ENCODE measurements around the gene ECM1. TPM values are rescaled to one million over a fixed set of nuclear protein-coding genes. Genes with fewer than 3 reads are reported as not detected.

ECM1 gene
- total RNA-seq = not detected

DNA sequence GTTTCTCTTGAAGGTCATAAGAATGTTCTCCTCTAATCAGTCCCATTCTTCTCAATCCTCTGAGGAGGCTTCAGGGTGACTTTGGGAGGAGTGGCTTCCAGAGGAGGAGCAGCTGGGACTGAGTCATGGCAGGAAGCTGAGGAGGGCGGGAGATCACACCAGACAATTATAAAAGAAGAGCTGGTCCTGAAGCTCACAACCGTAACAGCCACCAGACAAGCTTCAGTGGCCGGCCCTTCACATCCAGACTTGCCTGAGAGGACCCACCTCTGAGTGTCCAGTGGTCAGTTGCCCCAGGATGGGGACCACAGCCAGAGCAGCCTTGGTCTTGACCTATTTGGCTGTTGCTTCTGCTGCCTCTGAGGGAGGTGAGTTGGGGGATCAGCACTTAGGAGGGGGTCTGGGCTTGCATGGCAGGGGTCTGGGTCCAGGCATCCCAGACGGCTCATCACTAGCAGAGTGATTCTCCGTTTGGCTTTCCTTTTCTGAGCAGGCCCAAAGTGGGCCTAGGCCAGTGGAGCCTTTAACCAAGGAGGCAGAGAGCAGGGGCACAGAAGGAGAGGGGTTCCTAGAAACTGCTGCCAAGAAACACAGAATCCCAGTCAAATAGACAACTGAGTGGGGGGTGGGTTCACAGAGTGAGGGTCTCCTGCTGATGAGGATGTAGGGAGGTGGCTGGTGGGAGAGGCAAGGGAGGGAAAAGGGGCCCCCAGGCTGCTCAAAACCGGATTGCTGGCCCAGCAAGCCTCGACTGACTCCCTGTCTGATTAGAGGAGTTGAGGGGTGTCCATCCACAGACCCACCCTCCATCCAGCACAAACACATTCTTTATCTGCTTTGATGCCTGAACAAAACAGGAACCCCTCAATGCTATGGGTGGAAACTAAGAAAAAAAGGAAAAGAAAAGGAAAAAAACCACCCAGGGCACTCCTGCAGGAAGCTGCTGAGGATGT lies at the start of gene ECM1:
ECM1 (plus strand) TSS at position 198 of the 953 bp plus-strand sequence; CDS start at position 299, 101 bp downstream.
- DNase-seq = no peak

DNA sequence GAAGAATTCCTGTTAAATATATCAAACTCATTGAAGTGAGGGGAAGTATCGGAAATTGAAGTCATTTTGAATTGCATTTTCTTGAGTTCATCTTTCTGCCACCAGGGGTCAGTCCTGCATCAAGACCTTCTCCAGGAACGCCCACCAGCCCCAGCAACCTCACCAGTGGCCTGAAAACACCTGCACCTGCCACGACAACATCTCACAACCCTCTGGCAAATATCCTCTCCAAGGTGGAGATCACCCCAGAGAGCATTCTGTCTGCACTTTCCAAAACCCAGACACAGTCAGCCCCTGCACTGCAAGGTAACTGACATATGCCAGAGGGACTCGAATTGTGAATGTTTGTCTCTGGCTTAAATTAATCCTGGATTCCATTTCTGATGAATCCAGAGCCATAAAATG lies 43.5 kb upstream of the ECM1 start:
- peak; percentile 65 for DNase-seq

DNA sequence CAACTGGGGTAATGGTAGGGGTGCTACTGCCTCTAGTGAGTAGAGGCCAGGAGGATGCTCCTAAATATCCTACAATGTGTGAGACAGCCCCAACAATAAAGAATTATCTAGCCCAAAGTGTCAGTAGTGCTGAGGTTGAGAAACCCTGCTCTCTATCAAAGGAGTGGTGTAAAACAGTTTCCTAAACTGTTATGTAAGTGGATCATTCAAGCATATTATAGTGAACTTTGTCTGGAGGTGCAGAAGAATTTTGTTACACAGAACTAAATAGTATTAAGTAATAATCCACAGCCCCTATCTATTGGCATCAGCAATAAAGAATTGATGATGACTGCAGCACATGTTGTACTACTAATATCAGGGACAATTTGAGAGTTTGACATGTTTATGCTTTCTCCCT lies 40.9 kb upstream of the ECM1 start:
- no peak for DNase-seq

DNA sequence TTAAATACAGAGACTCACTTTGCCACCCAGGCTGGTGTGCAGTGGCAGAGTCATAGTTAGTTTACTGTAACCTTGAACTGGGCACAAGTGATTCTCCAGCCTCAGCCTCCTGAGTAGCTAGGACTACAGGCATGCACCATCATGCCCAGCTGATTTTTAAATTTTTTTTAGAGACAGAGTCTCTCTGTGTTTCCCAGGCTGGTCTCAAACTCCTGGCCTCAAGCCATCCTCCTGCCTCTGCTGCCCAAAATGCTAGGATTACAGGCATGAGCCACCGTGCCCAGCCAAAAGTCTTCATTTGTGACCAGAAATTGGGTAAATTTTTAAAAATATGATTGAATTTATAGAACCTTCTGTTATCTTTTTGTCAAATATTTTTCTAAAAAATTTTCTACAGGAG lies 38.6 kb upstream of the ECM1 start:
- no peak for DNase-seq

DNA sequence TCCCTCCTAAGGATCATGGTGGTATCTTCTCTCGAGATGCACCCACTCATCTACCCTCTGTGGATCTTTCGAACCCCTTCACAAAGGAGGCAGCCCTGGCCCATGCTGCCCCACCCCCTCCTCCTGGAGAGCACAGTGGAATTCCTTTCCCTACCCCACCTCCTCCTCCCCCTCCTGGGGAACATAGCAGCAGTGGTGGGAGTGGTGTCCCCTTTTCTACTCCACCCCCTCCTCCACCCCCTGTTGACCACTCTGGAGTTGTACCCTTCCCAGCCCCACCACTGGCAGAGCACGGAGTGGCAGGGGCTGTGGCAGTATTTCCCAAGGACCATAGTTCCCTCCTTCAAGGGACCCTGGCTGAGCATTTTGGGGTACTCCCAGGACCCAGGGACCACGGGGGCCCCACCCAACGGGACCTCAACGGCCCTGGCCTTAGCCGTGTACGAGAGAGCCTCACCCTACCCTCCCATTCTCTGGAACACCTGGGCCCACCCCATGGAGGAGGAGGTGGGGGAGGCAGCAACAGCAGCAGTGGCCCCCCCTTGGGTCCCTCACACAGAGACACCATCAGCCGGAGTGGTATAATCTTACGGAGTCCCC lies 35.2 kb upstream of the ECM1 start:
- no peak for DNase-seq

DNA sequence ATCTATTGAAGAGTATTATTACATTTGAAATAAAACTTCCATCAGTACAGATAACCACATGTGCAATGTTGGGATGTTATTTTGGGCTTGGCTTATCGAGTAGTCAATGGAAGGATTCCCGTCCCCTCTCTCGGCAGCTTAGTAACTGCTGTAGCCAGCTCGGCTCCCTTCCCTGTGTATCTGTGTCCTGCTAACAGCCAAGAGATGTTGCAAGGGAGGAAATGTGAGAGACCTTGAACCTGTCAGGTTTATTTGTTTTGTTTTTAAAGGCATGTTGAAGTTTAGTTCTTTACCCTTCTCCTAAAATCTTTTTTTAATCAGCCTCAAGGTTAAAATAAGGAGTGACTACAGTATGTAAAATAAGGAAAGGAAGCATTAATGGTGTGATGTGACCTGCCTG lies 34.2 kb upstream of the ECM1 start:
- DNase-seq = no peak

DNA sequence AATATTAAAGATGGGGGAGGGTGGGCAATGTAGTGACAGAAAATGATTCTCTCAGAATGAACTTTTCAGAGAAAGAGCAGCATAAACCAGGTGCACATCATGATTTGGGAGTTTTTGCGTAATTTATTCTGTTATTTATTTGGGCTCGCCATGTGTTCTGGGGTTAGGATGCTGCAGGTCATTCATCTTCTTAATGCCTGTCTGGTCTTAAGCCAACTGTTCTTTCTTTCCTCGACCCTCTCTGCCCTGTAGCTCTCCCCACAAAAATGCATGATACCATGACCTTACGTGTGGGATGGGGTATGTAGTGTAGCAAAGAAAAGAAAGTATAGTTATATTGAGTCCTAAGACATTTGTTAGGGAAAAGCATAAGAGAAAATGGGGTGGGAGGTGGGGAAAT lies 33.0 kb upstream of the ECM1 start:
- DNase-seq = no peak

DNA sequence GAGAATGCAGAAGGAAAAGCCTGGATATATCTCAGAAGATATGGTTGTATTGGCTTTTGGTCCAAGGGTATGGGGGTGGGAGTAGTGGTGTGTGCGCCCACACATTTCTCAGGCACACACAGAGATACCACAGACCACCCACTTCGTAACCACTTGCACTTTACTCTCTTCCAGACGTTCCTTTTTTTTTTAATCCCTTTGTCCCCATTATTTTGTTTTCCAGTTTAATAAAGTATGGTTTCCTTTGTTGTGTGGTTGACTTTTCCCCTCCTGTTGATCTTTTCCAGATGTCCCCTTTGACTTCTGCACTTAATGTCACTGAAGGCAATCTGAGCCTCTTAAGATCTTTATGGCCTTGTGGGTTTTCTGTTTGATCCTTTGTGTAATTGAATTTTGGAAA lies 31.2 kb upstream of the ECM1 start:
- no peak for DNase-seq

DNA sequence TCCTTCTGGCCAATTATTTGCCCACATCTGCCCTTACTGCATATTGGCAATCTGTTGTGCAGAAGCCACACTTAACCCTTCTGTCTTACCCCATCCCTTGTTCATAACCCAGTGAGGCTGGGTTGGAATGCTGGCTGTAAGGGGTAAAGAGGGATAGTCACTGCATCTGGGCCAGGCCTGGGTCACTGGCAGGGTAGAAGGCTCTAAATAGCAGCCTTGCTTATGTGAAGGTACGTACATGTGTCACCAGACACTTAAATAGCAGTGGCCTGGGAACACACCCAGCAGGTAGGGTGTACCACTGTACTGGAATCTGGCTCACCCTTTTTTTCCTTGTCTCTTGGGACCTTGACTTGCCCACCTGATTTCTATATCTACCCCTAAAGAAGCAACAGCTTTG lies 30.6 kb upstream of the ECM1 start:
- no peak for DNase-seq

DNA sequence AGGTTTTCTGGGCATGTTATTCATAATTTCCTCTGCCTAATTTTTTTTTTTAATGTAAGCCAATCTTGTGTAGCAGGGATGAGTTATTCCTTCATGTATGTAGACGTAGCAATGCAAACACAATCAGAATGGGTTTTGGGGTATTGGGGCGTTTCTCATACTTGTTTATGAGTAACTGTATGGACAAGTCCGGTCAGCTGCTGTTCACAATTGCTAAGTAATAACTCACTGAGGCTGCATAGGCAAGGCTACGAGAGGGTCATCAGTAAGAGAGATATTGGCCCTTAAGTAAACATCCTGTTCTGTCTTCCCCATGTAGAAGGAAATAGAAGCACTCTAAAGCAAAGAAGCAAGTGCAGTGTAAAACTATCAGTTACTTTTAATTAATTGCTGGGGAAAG lies 30.2 kb upstream of the ECM1 start:
- no peak for DNase-seq

DNA sequence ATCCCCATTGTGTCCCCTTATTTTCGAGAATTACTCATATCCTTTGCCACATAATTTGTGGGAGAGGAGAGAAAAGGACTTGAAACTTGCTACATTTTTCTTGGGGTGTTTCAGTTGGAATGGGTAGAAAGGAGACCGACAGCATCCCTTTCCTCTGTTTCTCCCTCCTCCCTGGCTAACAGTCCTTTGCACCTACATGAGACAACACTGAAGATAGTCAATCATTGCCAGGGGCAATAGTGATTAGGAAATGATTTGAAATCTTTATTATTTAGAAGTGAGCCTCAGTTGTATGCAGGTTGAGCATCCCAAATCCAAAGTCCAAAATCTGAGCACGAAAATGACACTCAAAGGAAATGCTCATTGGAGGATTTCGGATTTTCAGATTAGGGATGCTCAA lies 28.5 kb upstream of the ECM1 start:
- DNase-seq = no peak

DNA sequence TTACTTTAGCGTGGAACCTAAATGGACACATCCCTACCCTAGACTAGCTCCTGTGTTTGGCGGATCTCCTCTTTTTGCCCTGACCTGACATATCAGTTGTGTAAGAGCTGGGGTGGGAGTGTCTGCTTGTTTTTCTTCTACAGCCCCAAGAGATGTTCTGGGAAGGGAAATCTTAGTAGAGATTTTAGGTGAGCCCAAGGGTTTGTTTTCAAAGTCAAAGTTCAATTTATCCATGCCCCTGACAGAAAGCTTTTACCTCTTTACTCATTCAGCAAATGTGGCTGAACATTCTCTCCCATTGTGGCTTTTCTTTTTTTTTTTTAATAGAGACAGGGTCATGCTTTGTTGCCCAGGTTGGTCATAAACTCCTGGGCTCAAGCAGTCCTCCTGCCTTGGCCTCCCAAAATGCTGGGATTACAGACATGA lies 28.0 kb upstream of the ECM1 start:
- DNase-seq = no peak

DNA sequence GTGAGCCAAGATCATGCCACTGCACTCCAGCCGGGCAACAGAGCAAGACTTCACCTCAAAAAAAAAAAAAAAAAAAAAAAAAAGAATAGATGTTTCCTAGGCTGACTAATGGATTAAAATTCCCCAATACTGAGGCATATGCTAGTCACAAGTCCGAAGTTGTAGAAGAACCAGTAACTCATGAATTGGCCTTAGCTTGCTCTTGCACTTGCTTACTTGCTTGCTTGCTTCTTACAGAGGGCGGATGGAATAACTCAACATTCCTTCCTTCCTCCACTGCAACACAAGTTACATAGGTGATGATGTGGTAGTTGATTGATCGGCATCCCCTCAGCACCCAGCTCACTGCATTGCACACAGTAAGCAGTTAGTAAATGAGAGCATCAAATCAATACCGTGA lies 23.5 kb upstream of the ECM1 start:
- no peak for DNase-seq

DNA sequence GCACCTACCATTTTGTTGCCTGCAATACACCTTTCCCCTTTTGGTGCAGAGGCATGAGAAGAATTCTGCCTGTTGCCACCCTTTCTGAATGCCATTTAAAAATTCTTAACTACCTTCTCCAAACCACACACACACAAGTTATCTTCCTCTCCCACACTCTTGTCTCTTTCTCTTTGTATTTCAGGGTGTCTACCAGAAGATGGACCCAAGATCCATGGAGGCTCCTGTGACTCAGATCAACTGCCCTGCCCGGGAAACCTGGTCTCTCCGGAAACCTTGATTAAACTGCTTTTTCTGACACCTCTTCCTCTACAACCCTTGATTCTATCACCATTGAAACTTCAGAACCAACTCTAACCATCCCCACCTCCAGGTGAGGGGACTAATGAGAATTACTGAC lies 23.0 kb upstream of the ECM1 start:
- no peak for DNase-seq

DNA sequence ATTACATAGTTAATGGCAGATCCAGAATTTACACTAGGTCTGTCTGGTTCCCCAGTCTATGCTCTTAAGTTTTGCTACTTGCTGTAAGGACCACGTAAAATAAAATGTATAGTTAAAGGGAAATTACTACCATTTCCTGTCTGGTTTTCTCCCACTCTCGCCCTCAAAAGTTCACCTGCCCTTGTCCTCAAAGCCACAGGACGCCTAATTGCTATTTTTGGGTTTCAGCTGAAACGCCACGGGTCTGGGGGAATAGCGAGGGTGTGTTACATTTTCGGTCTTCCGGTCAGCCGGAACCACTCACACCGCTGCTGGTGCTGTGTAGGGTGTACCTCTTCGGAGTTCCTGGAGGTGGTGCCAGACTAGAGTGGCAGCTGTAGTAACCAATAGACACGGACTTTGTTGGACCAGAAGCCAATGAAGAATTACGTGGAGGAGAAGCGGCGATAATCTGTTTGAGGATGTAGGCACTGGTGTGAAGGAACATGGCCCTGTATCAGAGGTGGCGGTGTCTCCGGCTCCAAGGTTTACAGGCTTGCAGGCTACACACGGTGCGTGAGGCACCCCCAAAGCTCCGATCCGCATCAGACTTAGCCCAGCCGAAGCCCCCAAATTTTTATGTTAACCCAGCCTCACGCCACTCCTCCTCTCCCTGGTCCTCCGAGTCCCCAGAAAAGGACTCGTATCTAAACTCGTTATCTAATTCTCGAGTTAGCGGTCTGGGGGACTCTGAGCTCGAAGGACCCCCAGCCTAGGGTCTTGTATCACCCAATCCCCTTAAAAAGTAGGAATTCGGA lies 20.7 kb upstream of the ECM1 start, which contains the start of gene TARS2:
TARS2 (plus strand) TSS at position 454 of the 797 bp plus-strand sequence; CDS start at position 486, 32 bp downstream.
- DNase-seq = peak; percentile 92

DNA sequence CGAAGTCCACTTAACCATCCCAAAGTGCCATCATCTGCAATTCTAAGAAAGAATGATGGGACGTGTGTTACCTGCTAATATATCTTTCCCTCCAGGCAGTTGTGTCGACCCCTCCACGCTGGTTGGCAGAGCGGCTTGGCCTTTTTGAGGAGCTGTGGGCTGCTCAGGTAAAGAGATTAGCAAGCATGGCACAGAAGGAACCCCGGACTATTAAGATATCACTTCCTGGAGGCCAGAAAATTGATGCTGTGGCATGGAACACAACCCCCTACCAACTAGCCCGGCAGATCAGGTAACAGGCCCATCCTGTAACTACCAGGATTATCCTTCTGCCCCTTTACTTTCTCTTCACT lies 20.2 kb upstream of the ECM1 start:
- no peak for DNase-seq

DNA sequence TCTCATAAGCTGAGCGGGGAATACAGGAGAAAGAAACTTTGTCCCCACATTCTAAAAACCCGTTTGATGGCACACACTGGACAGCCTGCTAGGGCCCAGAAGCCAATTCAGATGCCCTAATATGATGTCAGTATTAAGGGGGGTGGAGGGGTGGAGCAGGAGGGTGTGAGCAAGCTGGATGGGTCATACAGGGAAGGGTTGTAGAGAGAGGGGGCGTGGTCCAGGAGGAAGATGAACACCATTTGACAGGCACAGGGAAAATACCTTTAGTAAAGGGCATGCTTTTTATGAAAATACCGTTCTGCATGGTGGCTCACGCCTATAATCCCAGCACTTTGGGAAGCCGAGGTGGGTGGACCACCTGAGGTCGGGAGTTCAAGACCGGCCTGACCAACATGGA lies 14.7 kb upstream of the ECM1 start:
- DNase-seq = no peak

DNA sequence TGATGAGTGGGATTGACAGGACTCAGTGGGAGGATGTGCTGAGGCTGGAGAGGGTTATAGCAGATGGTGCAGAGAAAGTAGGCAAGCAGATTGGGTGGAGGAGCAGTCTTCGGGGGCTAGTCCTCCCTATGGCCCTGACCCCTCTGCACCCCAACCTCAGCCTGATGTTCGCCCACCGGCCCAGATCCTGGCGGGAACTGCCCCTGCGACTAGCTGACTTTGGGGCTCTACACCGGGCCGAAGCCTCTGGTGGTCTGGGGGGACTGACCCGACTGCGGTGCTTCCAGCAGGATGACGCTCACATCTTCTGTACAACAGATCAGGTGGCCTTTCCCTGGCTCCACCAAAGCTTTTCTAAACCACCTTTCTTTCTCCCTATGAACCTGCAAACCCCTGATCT lies 9.6 kb upstream of the ECM1 start:
- no peak for DNase-seq

DNA sequence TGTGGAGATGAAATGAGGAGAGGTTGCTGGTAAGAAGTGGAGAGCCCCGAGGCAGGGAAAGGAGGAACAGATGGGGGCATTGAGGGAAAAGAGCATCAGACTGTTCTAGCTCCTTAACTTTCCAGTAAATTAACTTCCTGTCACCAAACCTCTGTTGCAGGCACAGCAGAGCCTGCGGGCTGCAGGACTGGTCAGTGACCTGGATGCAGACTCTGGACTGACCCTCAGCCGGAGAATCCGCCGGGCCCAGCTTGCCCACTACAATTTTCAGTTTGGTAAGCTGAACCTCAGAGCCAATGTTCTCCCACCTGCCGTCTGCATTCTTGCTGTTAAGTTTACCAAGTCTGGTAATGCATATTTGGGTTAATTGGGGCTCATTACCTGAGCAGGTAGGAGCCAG lies 2.5 kb upstream of the ECM1 start:
- no peak for DNase-seq

DNA sequence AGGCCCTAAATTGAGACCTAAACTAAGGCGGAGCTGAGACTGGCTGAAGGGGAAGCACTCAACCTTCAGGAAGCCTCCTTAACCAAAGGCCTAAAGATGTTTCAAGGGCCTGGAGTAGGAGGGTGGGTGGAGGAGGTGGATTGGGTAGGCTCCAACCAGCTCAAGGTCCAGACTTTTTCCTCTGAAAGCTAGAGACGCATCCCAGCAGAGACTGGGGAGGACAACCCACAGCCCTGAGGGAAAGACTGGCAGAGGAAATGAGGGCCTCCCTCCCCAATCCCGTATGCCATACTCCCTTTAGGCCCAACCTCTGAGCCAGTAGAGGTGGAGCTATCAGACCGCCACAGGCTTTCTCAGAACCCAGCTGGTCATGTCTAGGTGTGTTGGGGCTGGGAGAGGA lies 1.1 kb downstream of the ECM1 start:
- DNase-seq = no peak

DNA sequence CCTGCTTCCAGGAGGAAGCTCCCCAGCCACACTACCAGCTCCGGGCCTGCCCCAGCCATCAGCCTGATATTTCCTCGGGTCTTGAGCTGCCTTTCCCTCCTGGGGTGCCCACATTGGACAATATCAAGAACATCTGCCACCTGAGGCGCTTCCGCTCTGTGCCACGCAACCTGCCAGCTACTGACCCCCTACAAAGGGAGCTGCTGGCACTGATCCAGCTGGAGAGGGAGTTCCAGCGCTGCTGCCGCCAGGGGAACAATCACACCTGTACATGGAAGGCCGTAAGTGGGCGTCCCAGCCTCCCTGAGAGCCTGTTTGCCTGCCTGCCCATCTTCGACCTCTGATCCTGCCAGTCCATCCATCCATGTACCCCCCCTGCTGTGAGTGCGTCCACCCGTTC lies 3.6 kb downstream of the ECM1 start:
- DNase-seq = no peak

DNA sequence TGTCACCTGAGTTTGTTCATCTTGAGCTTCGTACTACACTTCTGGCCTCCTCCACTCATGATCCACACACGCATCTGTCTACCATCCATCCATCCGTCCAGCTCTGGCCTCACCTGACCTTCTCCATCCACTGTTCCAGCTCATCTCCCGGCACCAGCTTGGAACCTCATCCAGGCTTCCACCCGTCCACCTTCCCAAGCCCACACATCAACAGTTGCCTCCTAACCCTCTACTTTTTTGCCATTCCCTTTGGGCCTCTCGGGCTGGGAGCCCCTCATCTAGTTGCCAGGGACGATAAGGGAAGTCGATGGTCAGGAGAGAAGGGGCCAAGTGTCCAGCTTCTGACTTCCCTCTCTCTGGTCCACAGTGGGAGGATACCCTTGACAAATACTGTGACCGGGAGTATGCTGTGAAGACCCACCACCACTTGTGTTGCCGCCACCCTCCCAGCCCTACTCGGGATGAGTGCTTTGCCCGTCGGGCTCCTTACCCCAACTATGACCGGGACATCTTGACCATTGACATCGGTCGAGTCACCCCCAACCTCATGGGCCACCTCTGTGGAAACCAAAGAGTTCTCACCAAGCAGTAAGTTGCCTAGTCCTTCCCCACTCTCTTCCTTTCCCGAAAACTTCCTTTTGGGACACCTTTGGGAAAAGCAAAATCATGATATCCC lies 4.2 kb downstream of the ECM1 start:
- DNase-seq = no peak

DNA sequence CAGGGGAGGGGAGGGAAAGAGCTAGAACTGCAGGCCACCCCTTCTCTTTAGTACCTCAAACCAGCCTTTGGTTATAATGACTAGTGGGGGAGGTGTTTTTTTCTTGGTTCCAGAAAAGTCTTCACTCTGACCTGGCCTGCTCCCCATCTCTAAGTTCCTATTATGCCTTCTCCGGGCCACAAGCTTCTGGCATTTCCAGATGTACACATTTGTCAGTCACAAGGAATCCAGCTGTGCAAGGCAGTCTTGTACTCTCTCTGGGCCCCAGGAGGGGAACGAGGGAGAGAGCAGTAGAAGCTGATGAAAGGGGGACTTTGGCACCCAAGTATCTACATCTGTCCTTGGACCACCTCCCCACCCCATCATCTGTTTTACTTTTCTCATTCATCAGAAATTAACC lies 4.9 kb downstream of the ECM1 start:
- DNase-seq = no peak
